ENCODE results near the gene TTC31. TPM values are rescaled to one million over a fixed set of nuclear protein-coding genes. Genes with fewer than 3 reads are reported as not detected.
"Not testable (repeated sequence)": the region's sequence is repeated elsewhere in the genome, so short reads cannot be mapped to it uniquely, and the experiment has no call there.

Gene TTC31
- polyA plus RNA-seq, 3 donors = 29.3 to 36.0 (median 34.1) TPM

DNA sequence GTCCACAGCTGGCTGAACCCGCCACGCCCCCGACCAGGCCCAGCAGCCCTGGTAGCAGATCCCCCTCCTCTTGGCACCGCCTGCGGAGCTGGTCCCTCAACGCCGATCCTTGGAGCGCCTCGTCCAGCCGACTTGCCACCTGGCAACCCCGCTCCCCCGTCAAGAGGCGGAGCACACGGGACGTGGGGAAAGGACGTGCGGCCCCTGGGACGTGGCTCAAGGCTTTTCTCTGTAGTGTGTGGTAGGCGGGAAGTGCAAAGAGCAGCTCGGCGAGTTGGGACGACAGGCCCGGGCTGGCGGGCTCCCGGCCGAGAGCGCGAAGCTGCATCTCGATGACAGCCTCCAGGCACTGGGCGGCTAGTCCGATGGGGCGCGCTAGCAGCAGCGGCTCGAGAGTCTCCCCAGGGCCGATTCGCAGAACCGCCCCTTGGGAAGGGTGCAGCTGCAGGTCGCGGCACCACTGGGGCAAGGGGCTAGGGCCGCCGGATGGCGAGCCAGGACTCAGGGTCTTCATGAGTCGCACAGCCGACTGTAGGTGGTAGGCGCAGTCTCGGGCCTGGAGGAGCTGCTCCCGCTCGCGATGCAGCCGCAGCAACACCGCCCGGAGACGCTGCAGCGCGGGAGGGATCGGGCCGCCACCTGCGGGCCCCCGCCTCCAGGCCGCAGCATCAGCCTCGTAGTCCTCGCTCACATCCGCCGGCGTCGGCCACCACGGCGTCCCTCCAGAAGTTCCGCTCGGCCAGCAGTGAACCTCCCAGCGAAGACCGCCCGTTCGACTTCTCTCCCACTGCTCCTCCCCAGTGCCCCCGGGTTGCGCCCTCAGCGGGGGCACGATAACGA is 700 bp upstream of the TTC31 start:
- DNase-seq = no peak

GRCh38 chr2:74483675-74484164 is 839 bp downstream of the TTC31 start:
- not testable (repeated sequence) for DNase-seq

- no peak for DNase-seq
These were observed 3.3 kb downstream of the TTC31 start for GRCh38 chr2:74486141-74486540.

DNA sequence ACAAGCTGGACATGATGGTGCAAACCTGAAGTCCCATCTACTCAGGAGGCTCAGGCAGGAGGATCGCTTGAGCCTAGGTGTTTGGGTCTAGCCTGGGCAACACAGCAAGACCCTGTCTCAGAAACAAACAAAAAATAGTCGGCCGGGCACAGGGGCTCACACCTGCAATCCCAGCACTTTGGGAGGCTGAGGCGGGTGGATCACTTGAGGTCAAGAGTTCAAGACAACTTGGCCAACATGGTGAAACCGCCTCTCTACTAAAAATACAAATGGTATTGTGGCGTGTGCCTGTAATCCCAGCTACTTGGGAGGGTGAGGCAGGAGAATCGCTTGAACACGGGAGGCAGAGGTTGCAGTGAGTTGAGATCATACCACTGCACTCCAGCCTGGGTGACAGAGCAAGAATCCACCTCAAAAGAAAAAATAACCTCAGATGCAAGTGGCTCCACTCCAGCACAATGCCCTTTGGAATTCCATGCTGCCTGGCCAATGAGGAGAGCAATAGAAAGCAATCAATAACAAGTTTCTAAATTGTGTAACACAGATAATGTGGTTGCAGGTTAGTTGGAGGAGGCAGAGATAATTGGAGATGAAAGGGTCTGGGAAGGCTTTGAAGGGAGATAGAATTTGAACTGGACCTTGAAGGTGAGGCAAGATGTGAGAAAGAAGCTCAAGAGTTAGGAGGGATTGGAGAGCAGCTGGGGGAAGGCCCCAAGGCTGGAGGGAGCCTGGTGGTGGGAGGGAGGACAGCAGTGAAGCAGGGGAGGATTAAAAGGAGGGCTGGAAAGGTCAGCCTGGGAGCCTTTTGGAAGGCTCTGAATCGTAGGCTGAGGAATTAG is 6.0 kb downstream of the TTC31 start:
- DNase-seq = no peak

DNA sequence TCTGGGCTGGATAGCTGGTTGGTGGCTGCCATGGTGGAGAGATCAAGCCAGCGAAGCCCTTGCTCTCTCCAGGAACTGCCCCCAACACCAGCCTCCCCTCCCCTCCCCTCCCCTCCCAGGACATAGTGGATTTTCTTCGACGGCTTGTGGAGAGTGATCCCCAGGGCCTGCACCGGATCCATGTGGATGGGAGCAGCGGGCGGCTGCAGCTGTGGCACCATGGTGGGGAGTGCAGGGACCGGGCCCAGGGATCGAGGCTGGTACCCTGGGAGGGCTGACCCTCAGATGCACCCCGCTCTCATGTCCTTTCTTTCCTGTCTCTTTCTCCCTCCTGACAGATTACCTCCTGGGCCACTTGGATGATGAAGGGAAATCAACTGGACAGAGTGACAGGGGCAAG is 7.0 kb downstream of the TTC31 start:
- DNase-seq = no peak

DNA sequence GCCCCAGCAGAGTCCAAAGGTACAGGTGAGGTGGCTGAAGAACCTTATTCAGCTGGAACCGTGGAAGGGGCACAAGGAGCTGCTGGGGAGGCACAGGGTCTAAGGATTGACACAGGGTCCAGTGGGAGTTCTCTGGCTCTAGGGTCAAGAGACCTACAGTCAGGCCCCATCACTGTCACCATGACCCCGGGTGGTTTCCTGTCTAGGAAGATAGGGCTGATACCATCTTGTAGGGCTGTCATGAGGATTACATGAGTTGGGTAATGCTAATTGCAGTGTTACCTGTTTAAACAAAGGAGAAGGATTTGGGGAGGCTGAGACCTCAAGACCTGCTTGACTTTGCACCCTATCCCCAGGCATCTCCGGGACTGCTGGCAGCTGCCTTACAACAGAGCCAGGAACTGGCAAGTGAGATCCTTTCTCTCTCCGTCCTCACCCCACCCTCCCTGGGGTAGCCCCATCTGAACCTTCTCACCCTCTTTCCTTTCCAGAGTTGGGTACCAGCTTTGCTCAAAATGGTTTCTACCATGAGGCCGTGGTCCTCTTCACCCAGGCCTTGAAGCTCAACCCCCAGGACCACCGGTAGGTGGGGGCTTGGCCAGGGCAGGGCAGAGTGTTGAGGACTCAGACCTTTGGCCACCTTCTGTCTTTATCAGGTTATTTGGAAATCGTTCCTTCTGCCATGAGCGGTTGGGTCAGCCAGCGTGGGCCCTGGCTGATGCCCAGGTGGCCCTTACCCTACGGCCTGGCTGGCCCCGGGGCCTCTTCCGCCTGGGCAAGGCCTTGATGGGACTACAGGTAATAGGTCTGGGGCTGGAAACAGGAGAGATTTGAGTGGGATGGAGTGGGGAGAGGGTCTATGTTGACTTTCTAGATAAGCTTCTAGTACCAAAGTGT is 9.0 kb downstream of the TTC31 start:
- no peak for DNase-seq

DNA sequence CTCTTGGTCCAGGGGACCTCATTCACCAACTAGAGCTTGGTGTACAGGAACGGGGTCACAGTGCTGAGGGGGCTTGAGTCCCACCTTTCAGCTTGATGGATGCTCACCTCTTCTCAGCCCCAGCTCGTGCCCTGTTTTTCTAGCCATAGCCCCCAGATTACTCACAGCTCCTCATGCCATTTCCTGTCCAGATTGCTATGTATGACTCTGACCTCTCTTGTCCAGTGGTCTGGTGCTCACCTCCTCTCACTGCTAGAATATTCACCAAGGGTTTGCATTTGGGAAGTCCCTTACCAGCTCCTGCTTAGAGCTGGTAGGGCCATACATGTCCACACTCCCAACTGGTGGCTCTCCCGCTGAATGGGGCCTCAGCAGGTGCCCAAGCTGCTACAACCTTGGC is 10.7 kb downstream of the TTC31 start:
- no peak for DNase-seq

GRCh38 chr2:74495440-74495839 is 12.6 kb downstream of the TTC31 start:
- DNase-seq = no peak

- no peak for DNase-seq
These were observed 14.3 kb downstream of the TTC31 start for GRCh38 chr2:74496997-74497776.

- no peak for DNase-seq
These were observed 15.1 kb downstream of the TTC31 start for GRCh38 chr2:74497777-74498499.

DNA sequence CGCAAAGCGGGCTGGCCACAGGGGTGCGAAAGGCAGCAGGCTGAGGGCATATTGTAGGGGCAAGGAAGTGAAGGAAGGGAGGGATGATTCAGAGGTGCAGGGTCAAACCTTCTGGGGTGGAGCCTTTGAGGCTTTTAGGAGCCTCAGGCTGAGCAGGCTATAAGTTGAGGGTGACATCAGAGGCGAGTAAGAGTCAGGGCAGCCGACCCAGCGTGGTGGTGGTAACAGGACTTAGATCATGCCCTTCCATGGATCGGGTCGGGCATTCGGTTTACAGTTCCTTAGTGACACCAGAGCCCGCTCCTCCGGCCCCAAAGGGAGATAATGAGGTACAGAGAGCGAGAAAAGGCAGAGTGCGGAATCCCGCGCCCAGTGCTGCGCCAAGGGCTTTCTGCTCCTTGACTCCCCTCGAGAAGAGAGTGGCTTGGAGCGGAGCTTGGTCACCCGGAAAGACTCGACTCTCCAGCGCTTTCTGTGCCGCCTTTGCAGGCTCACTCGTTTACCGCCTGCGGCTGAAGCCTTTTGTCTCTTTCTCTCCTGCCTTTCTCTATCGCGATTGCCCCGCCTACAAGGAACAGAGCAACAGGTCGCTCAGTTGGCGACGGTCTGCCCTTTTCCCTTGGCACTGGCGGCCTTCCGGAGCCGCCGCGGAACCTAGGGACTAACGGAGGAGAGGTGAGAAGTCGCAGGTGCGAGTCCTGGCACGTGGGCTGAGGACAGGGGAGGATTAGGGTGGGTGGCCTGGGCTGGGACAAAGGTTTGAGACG is 15.8 kb downstream of the TTC31 start:
- DNase-seq = no peak

- DNase-seq = no peak
These were observed 16.5 kb downstream of the TTC31 start, which contains the start of gene LBX2 for GRCh38 chr2:74499267-74499939. LBX2 (minus strand) TSS chr2:74499603; CDS start chr2:74499537, 66 bp downstream.

DNA sequence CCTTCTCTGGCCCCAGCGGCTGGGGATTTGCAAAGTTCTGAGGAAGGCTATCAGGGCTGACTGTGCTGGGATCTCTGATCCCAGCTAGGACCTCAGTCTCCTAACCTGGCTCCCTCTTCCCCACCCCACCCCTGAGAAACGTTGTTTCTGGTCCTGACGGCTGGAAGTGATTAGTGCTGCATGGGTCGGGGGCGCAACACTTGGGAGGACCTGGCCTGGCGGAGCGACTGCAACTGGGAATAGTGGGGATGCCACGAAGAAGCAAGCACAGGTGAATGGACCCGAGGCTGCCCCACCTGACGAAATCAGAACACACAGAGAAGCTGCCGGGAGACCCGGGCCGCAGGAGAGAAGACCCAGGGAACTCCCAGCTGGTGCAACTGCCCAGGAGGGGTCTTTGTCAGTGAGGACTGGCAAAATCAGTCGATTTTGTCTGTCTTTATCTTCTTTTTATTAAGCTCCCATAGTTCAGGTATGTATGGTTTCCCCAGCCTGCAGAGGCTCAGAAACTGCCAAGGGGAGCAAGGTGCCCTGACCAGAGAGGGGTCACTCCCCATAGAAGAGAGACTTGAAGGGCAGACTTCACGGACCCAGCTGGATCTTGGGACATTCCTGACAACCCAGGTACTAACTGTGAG is 17.2 kb downstream of the TTC31 start:
- DNase-seq = no peak

DNA sequence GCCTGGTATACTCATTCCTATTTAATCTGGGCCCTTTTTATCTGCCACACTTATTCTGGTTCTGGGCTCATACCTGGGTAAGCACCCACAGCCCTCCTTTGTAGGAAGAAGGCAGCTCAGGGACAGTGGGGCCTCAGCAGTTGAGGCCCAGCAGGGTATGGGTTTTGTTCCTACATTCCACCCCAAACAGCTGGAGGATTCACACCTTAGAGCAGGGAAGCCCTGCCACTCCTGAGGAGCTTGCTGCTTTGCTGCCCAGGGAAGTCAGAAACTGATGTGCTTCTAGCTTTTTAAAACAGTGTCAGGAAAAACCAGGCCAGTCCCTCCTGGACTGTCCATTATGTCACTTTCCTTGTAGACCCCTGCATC is 17.7 kb downstream of the TTC31 start:
- DNase-seq = no peak

DNA sequence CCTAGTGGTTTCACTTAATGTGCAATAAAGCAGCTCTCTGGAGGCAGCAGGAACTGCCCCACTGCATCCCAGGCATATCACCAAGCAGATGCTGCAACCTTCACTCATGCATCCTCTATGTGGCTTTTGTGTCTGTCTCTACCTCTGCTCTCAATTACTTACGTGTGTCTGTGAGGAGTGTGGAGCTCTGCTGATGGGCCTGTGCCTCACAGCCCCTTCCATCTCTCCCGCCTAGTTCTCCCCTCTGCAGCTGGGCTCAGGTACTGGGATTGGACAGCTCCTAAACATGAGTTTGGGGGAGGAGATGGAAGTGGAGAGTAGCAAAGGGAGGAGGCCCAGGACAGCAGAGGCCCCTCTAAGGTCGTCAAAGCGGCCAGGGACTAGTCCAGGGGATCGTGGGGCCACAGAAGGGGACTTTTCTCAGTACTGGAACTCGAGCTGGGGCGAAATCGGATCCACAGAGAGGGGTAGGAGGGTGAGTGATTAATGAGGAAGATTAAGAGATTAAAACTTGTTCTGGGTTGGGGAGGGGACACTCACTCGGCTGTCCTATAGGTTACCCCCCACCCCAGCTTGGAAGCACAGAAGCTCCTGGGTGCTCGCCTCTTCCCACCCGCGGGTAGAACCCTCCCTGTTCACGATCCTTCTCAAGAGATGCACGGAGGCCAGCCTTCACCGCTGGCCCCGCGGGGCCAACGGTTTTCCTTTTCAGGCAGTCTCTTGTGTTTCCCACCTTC is 18.6 kb downstream of the TTC31 start:
- DNase-seq = no peak

GRCh38 chr2:74502147-74502719 is 19.4 kb downstream of the TTC31 start:
- DNase-seq = no peak
